Measurements from ENCODE around the gene CEP192.

Gene CEP192

GRCh38 chr18:12990967-12991820 lies at the start of gene CEP192 (continued):
- TF ChIP-seq ZNF341 (tag by site-specific recombination; IDR thresholded peaks at IDR 0.05; ENCODE audit: low read depth): peak; percentile 89
- TF ChIP-seq ZBTB6 (tag by site-specific recombination; IDR thresholded peaks at IDR 0.05): peak; percentile 60; the same call in 1 of the 2 replicates
- 0 out of 2 replicates have a peak, but pooled peaks have one; percentile 25 for TF ChIP-seq ZNF664 (tag by site-specific recombination; IDR thresholded peaks at IDR 0.05)
- TF ChIP-seq SP3 (tag by site-specific recombination; IDR thresholded peaks at IDR 0.05): peak; percentile 92
- TF ChIP-seq ZNF560 (tag by site-specific recombination; IDR thresholded peaks at IDR 0.05; ENCODE audit: borderline replicate concordance): no peak
- no peak for TF ChIP-seq ZNF830 (tag by site-specific recombination; IDR thresholded peaks at IDR 0.05; ENCODE audit: low read depth)
- TF ChIP-seq AEBP2 (tag by site-specific recombination; IDR thresholded peaks at IDR 0.05; ENCODE audit: borderline replicate concordance): no peak
- no peak for TF ChIP-seq ZSCAN16 (tag by site-specific recombination; IDR thresholded peaks at IDR 0.05)
- TF ChIP-seq ZNF292 (tag by site-specific recombination; IDR thresholded peaks at IDR 0.05; ENCODE audit: borderline replicate concordance, low read depth): no peak
- no peak for TF ChIP-seq ZNF302 (tag by site-specific recombination; IDR thresholded peaks at IDR 0.05; ENCODE audit: low read depth)
- TF ChIP-seq ZNF221 (tag by site-specific recombination; IDR thresholded peaks at IDR 0.05; ENCODE audit: borderline replicate concordance): no peak
- TF ChIP-seq ZSCAN5A (tag by site-specific recombination; IDR thresholded peaks at IDR 0.05): peak; percentile 82; the same call in 1 of the 2 replicates
- TF ChIP-seq ZNF362 (tag by site-specific recombination; IDR thresholded peaks at IDR 0.05): no peak
- no peak for TF ChIP-seq ZNF670 (tag by site-specific recombination; IDR thresholded peaks at IDR 0.05; ENCODE audit: low read depth)
- TF ChIP-seq ZNF350 (tag by site-specific recombination; IDR thresholded peaks at IDR 0.05): no peak
- TF ChIP-seq ZEB2 (tag by site-specific recombination; IDR thresholded peaks at IDR 0.05): peak; percentile 72; the same call in 1 of the 2 replicates
- TF ChIP-seq ZNF433 (tag by site-specific recombination; IDR thresholded peaks at IDR 0.05; ENCODE audit: low read depth): no peak
- peak; percentile 90 for TF ChIP-seq ZFHX2 (tag by site-specific recombination; conservative IDR thresholded peaks at IDR 0.05)
- TF ChIP-seq GFI1B (tag by site-specific recombination; IDR thresholded peaks at IDR 0.05): no peak
- peak; percentile 95 for TF ChIP-seq ZBTB8A (tag by site-specific recombination; IDR thresholded peaks at IDR 0.05)
- TF ChIP-seq ZXDB (tag by site-specific recombination; IDR thresholded peaks at IDR 0.05): peak; percentile 94
- TF ChIP-seq EGR2 (tag by site-specific recombination; IDR thresholded peaks at IDR 0.05; ENCODE audit: low read depth): peak; percentile 79
- TF ChIP-seq ZNF629 (tag by site-specific recombination; IDR thresholded peaks at IDR 0.05): no peak
- TF ChIP-seq ZNF610 (tag by site-specific recombination; IDR thresholded peaks at IDR 0.05; ENCODE audit: borderline replicate concordance): 0 out of 2 replicates have a peak, but pooled peaks have one; percentile 16
- TF ChIP-seq ZNF138 (tag by site-specific recombination; IDR thresholded peaks at IDR 0.05; ENCODE audit: borderline replicate concordance): no peak
- TF ChIP-seq ZBTB10 (tag by site-specific recombination; IDR thresholded peaks at IDR 0.05): peak; percentile 93
- no peak for TF ChIP-seq ZNF16 (tag by site-specific recombination; IDR thresholded peaks at IDR 0.05; ENCODE audit: low read depth)
- peak; percentile 97 for TF ChIP-seq PBX3 (CRISPR knock-in tag; IDR thresholded peaks at IDR 0.05)
- TF ChIP-seq ZSCAN23 (tag by site-specific recombination; IDR thresholded peaks at IDR 0.05): no peak
